ENCODE measurements around the gene RAD54L2.
"Not testable (repeated sequence)": the region's sequence is repeated elsewhere in the genome, so short reads cannot be mapped to it uniquely, and the experiment has no call there.

RAD54L2 gene

DNA sequence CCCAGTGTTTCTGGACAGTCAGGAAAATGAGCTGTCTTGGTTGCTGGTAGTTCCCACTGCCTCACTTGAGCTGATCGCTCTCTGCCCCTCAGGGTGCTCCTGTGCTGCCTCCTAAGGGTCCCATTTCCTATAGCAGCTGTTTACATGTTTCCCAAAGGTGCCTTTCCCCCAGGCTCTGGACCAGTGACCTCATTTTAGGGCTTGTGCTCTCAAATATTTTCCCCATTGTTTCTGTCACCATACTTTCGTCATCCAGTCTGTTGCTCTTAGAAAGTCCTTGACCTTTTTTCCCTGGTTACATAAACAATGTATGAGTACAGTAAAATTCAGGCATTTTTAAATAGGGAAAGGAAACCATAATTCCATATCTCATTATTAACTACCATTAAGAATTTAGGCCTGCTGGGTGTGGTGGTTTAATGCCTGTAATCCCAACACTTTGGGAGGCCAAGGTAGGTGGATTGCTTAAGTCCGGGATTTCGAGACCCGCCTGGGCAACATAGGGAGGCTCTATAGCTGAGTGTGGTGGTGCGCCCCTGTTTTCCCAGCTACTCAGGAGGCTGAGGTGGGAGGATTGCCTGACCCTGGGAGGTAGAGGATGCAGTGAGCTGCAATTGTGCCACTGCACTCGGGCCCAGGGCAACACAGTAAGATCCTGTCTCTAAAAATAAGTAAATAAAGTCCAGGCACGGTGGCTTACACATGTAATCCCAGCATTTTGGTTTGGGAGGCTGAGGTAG lies 11.7 kb downstream of the RAD54L2 start:
- DNase-seq (ENCODE audit: low read depth) = no peak
- no peak overlapping the region for H3K4me3 ChIP-seq (ENCODE audit: low read length)
- TF ChIP-seq, protein P1, sequence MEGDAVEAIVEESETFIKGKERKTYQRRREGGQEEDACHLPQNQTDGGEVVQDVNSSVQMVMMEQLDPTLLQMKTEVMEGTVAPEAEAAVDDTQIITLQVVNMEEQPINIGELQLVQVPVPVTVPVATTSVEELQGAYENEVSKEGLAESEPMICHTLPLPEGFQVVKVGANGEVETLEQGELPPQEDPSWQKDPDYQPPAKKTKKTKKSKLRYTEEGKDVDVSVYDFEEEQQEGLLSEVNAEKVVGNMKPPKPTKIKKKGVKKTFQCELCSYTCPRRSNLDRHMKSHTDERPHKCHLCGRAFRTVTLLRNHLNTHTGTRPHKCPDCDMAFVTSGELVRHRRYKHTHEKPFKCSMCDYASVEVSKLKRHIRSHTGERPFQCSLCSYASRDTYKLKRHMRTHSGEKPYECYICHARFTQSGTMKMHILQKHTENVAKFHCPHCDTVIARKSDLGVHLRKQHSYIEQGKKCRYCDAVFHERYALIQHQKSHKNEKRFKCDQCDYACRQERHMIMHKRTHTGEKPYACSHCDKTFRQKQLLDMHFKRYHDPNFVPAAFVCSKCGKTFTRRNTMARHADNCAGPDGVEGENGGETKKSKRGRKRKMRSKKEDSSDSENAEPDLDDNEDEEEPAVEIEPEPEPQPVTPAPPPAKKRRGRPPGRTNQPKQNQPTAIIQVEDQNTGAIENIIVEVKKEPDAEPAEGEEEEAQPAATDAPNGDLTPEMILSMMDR (conservative IDR thresholded peaks at IDR 0.05; ENCODE audit: low read length) = no peak

DNA sequence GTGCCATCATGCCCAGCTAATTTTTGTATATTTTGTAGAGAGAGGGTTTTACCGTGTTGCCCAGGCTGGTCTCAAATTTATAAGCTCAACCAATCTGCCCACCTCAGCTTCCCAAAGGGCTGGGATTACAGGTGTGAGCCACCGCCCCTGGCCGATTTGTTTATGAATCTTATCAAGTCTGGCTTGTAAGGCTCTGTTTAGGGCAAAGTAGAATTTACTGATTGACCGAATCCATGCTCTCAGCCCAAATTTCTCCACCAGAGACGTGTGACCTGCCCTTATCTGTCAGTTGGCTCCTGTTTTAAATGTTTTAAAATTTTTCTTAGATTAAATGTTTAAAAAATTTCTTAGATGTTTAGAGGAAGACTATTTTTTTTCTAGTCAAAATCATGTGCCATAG lies 19.5 kb downstream of the RAD54L2 start:
- TF ChIP-seq, protein P1 (conservative IDR thresholded peaks at IDR 0.05; ENCODE audit: low read length) = no peak
- no peak for DNase-seq (ENCODE audit: low read depth)
- no peak overlapping the region for H3K4me3 ChIP-seq (ENCODE audit: low read length)

DNA sequence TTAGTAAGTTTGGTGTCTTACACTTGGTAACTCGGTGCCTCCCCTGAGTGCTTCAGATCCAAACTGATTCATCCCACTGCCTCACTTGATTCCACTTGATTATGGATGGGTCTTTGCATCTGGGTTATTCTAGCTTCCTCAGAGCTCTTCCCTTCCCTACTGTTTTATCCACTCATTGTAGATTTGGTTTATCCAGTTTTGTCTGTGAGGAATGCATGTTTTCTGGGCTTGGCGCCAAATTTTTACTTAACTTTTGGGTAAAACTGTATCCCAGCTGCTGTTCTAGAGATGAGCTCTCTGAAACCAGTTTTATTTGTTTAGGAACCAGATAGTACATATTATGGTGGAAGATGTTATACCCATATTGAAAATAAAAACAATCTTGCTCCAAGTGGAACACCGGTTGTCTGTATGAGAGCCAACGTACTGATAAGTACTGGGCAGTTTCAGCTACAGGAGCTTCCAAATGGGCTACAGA lies 20.9 kb downstream of the RAD54L2 start:
- TF ChIP-seq, protein P1 (conservative IDR thresholded peaks at IDR 0.05; ENCODE audit: low read length) = no peak
- no peak overlapping the region for H3K4me3 ChIP-seq (ENCODE audit: low read length)
- peak; percentile 74 for DNase-seq (ENCODE audit: low read depth)

DNA sequence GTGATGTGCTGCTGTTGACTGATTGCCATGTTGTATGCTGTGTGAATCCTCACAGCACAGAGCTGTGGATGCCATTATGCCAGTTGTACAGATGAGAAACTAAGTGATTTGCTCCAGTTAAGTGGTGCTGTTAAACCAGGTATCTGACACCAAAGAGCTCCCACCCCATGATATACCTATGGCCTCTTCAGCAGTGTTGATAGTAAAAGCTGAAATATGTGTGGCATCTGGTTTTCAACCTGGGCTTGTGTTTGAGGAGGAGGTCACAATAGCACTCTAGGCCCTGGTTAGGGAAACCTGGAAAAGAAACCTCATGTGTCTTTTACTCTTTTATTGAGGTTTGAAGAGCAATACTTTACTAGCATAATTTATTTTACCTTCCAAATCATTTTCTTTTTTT lies 21.4 kb downstream of the RAD54L2 start:
- TF ChIP-seq, protein P1 (conservative IDR thresholded peaks at IDR 0.05; ENCODE audit: low read length) = no peak
- DNase-seq (ENCODE audit: low read depth) = no peak
- no peak overlapping the region for H3K4me3 ChIP-seq (ENCODE audit: low read length)

DNA sequence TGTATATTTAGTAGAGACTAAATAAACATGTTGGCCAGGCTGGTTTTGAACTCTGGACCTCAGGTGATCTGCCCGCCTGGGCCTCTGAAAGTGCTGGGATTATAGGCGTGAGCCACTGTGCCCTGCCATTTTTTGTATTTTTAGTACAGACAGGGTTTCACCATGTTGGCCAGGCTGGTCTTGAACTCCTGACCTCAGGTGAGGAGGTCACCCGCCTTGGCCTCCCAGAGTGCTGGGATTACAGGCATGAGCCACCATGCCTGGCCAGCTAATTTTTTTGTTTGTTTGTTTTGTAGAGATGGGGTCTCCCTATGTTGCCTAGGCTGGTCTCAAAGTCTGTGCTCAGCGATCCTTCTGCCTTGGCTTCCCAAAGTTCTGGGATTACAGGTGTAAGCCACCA lies 23.9 kb downstream of the RAD54L2 start:
- not testable (repeated sequence) for H3K4me3 ChIP-seq (ENCODE audit: low read length); DNase-seq (ENCODE audit: low read depth)

DNA sequence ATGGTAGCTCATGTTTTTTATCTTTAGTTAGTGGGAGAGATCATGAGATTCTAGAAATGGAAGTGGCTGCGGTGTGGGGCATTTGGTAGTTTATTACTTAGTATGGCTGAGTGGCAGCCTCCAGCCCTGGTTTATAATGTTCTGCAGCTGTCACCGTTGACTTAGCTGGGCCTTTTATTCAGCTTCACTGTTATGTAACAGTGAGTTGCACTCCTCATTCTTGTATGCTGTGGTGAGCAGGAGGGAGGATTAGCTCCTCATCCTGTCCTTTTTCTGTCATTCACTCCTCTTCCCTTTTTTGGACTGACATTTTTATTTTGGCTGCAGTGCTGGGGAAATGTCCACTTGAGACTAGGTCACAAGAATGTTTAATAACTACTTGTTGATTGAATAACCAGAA lies 29.5 kb downstream of the RAD54L2 start:
- no peak overlapping the region for H3K4me3 ChIP-seq (ENCODE audit: low read length)
- TF ChIP-seq, protein P1 (conservative IDR thresholded peaks at IDR 0.05; ENCODE audit: low read length) = no peak
- DNase-seq (ENCODE audit: low read depth) = peak; percentile 17

DNA sequence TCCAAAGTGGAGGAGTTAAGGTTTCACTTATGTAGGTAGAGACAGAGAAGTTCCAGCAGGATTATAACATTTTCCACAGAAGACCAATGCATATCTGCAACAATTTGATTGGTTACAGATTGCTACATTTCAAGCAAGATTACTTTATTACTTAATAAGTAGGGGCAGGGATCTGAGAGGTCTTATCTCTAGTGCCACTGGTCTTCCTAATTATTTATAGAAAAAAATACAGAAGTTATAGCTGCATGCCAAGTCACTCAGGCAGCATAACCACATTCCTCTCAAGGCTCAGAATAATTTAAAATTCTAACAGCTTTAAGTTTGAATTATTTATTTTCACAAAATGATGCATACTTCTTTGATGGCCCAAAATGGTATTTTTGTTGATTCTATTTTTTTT lies 30.5 kb downstream of the RAD54L2 start:
- no peak for DNase-seq (ENCODE audit: low read depth)
- no peak overlapping the region for H3K4me3 ChIP-seq (ENCODE audit: low read length)
- TF ChIP-seq, protein P1 (conservative IDR thresholded peaks at IDR 0.05; ENCODE audit: low read length) = no peak

Measured in AG10803 (cell line).